GM18517 (cell line): Measurements from ENCODE around the gene MITF.

Source experiments
- ATAC-seq: cut with Tn5 transposase; IDR thresholded peaks from one replicate; pipeline ENCODE4 v1.9.1; 2021; ENCODE audit warnings: mild to moderate bottlenecking, moderate library complexity; ENCODE audit not compliant: unreplicated experiment

Gene MITF

DNA sequence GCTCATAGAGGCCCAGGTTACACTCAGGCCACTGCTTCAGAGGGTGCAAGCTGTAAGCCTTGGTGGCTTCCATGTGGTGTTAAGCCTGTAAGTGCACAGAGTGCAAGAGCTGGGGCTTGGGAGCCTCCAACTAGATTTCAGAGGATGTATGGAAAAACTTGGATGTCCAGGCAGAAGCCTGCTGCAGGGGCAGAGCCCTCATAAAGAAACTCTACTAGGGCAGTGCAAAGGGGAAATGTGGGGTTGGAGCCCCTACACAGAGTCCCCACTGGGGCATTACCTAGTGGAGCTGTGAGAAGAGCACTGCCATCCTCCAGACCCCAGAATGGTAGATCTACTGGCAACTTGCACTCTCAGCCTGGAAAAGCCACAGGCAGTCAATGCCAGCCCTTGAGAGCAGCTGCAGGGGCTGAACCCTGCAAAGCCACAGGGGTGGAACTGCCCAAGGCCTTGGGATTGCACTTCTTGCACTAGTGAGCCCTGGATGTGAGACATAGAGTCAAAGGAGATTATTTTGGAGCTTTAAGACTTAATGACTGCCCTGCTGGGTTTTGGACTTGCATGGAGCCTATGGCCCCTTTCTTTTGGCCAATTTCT lies 14.0 kb downstream of the MITF start:
- ATAC-seq: no peak

DNA sequence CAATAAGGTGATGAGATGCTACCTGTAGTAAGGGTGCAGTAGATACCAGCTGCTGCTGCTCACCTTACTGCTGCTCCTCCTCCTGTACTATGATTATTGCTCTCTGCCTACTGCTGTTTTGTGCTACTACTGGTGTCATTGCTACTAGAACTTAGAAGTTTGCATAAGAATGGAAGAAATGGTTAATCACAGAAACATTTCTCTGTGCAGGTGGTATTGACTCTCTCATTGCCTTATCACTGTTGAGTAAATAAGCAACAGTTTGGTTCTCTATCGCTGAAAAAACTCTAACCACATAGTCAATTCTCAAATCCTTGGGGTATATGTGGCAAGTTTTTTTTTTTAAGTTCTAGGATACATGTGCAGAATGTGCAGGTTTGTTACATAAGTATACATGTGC lies 16.5 kb downstream of the MITF start:
- ATAC-seq: no peak

DNA sequence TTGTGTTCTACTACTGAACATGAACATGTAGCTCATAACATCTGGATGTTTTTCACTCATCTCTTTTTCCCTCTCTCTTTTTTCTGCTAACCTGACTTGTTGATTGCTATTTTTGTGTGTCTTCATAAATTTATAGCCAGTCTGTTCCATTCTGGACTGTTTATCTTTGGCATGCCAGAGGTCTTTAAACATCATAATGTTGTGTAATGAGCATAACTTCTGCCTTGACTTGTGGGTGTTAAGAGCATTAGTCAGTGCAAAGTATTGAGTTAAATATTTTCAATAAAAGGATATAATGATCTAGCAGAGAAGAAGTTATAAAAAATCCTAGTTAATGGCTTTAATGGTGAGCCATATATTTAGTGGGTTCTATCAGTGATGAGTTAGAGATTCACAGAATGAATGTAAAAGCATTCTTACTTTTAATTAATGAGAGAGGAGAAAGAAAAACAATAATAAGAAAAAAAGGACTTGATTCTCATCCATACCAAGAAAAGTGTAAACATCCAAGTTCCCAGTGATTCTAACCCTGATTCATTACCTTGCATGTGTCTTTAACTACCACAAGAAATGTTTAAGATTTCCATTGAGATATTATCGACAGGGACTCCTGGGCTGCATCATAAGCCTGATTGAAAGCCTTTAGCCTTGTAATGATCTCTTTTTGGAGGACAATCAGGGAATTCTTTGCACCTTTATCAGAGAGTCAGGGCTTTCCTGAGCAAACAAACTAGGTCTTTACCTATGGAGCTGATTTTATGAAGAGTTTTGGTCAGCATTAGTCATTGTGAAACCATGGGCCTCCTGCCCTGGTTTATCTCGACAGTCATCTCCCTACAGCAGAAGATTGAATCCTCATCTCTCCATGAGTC lies 22.9 kb downstream of the MITF start:
- ATAC-seq: peak; percentile 63

DNA sequence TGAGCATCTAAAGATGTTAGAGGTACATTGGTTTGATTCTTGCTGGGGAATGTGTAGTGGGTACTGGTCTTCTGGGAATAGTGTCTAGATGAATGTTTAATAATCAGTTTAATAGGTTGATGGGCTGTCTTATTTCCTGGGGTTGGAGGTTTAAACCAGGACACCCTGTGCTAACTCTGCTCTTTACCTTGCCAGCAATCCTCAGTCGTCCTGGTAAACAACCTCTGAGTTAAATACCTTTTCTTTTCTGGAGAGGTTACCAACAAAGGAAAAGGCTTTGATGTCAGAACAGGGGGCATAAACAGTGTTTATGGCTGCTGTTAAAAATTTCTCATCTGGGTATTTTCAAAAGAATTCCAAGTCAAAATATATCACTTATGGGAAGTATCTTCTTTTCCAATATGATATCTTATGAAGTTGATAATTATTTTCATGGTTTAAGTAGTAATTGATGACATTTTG lies 23.5 kb downstream of the MITF start:
- ATAC-seq: peak; percentile 19

DNA sequence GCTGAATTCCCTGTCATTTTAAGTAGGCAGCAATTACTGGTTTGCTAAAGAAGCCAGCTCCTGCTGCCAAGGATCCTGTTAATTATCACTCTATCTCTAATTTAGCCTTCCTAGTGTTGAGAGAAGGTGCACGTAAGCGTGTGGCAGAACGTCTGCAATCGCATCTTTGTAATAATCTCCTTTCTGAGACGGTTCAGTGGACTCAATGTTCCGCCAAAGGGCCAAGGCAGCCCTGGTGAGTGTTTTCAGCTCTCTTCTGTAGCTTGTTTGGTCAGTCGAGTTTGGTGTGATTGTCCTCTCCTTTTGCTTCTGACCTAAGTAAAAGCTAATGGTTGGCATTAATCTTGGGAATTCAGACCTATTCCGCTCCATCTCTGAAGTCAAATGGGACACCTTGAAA lies 24.2 kb downstream of the MITF start:
- ATAC-seq: no peak

DNA sequence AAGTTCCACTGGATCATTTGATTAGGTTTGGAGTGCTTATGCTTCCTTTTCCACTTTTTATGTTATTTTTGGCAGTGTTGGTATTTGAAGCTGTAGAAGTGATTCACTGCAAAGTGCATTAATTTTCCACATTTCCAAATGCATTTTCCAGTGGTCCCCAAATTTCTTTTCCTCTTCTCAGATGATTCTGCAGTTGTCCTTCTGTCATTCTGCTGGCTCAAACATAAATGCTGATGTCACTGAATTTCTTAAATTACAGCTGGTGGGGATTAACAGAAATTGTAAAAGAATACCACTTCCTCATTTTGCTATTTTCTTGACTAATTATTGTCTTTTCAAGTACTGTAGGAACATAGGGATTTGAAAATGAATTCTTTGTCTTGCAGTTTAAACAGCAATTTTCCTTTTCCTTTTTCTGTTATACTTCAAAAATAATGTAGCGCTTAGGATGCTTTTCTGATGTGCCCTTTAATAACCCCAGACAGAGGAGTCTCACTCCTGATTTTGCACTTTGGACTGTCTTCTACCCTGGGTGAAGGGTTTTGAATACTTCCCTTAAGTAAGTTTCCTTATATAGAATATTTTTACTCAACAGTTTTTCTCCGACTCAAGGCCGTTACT lies 25.0 kb downstream of the MITF start:
- ATAC-seq: peak; percentile 71

DNA sequence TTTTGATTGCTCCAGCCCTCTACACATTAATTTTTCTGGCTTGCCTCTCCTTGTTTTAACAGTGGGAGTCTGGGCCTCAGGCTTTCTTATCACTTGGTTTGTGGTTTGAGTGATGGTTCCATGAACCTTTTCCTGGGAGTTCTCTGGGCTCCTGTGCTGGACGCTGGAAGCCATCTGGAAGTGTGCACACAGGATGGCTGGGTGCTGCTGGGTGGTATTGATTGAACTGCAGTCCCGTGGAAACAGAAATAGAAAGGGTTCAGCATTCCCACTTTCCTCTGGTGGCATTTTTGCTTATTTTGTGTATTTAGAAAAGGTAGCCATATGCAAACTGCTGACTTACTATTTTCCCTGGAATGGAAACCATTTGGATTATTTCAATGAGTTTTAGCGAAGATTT lies 25.6 kb downstream of the MITF start:
- ATAC-seq: no peak

DNA sequence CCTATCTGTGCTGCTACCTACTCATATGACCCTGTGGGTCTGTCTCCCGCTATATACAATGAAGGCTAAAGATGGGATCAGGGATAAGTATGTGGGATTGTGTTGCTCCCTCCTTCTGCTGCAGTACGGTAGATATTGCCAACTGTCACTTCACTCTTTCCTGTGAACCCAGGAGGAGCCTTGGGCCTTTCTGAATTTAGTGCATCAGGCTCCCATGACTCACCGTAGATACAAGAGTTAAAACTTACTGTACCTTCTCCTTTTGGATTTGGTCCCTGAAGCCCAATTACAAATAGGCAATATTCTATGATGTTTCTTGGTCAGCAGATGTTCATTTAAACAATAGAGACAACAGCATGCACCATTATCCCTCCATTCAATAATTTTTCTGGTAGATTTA lies 27.4 kb downstream of the MITF start:
- ATAC-seq: no peak

DNA sequence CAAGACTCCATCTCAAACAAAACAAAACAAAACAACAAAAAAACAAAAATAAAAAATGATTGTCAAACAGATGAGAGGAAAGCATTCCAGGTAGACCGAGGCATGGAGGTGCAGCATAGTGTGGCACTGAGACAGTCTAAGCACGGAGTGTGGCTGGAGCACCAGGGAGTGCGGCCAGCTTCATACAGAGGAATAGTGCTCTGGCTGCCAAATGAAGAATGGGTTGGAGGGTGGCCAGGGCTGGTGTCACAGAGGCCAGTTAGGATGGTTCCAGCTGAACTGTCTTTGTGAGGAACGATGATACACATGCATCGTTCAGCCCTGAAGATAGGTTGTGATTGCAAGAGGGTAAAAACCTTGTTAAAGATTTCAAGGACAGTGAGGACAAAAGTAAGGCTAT lies 28.3 kb downstream of the MITF start:
- no peak for ATAC-seq

DNA sequence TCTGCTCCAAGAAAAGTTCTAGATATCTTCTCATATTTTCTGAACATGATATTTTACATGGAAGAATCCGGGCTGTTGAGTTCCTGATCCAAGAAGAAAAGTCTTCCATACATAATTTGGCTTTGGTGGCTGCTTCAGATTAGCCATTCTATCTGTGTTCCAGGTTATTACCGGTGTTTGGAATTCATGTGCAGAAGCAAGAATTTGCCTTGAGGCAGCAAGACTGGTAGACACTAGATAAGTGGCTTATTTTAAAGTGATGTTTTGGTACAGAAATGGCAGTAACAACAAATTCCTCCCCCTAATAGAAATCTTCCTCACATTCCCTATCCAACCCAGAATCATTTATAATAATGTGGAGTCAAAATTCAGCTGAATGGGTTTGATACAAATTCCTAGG lies 29.2 kb downstream of the MITF start:
- no peak for ATAC-seq

DNA sequence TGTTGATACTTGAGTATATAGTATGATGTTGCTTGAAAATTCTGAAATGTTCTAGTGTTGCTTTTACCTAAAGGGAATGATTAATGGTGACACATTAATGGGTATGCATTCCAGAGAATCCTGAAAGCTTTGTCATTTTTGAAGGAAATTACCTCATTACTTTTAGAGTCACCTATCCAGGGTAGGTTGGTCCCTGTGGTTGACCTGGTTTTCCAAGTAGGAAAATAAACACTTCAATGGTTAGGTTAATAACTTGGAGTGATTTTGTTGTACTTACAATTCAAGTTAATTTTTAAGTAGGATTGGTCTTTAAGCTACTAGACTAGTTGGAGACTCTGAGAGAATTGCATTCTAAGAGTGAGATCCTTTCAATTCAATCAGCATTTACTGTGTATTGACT lies 31.0 kb downstream of the MITF start:
- ATAC-seq: no peak

DNA sequence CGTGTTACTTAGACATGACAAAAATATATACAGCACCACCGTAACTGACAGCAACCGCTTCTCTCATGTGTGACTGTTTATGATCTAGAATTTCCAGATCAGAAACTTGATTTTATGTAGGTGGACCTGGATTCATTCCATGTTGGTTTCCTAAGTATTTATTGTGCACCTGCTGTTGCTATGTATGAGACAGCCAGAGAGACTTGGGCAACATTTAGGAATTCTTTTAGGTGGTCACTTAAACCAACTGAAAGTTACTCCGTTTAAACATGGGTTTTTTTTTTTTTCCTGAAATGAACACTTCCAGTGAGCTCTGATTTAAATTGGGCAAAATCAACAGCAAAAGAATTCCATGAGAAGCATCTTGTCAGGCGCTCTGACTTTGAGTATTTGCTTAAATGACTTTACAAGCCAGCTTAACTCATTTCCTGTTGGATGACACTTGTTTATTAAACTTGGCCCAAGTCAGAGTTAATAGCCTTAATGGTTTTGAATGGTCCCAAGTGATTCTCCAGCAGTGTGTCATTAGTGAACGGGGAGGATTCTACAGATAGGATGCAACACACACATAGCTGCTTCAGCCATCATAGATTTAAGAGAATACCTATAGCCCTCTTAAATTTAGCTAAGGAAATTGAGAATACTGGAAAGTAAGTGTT lies 31.8 kb downstream of the MITF start:
- no peak for ATAC-seq

DNA sequence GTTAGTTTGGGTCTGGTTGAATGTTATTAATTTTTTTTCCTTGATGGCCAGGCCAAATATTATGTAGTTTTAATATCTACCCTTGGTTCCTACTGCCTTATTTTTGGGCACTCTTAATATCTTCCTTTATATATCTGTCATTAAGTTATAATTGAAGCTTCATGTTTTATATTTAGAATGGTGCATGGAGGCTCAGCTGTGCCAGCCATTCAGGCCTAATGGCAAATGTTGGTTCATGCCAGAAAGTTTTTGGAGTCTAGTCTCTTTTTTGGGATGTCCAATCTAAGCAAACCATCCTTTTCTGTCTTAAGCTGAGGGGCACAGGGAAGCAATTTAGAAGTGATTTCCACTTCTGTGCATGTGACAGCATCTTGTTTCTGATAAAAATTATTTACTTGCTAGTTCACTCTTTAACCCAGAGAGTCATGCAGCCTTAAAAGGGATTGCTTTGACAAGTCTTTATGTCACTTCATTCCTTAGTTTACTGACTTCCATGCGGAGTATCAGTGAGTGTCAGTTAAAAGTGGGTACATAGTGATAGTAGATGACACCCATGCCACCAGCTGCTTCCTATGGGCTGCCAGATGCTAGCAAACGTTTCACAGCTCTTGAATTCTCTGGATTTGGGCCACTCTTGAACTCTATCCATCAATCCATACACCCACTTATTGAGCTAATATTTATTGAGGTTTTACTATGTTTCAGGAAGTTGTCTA lies 33.0 kb downstream of the MITF start:
- ATAC-seq: no peak

DNA sequence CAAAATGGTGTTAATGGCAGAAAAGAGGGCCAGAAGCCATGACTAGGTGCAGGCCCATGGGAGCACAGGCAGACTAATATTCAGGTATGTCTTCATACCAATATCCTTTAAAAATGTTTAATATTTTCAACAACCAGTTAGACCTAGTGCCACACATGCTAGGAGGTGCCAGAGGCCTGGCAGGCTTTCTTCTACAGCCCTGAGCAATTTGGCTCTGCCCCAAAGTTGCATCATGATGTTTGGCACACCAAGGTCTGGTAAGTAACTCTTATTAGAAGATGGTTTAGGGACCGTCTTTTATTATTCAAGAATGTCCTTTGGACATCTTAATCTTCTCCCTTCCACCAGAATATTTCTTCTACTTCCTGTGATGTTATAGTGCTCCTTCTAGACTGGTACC lies 34.8 kb downstream of the MITF start:
- no peak for ATAC-seq

DNA sequence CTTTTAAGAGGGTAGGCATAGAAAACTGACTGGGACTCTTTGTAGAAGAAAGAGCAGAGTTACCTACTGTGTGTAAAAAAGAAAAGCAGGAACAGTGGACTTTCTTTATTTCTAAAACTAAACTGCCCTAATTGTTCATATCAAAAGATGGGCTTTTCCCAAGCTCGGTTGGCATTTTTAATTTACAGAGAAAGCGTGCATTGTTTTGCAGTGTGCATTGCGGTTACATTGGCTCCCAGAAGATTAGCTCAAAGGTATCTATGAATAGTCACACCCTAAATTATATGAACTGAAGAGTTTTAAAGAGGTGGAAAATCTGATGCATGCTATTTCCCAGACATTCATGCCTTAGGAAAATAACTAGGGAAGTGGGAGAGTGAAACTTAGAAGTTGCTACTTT lies 36.5 kb downstream of the MITF start:
- ATAC-seq: no peak

DNA sequence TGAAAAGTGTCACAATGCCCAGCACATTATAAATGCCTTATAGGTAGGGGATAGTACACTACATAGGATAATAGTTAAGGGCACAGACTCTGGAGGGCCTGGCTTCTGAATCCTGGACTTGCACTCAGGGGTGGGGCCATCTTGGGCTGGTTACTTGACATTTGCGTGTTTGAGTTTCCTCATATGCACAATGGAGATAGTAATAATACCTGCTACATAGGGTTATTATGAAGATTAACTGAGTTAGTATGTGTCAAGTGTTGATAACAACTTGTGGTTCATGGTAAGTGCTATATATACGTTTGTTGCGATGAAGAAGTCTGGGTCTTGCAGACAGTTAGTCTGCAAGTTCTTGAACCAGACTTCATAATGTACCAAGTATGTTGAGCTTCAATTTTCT lies 37.0 kb downstream of the MITF start:
- no peak for ATAC-seq

DNA sequence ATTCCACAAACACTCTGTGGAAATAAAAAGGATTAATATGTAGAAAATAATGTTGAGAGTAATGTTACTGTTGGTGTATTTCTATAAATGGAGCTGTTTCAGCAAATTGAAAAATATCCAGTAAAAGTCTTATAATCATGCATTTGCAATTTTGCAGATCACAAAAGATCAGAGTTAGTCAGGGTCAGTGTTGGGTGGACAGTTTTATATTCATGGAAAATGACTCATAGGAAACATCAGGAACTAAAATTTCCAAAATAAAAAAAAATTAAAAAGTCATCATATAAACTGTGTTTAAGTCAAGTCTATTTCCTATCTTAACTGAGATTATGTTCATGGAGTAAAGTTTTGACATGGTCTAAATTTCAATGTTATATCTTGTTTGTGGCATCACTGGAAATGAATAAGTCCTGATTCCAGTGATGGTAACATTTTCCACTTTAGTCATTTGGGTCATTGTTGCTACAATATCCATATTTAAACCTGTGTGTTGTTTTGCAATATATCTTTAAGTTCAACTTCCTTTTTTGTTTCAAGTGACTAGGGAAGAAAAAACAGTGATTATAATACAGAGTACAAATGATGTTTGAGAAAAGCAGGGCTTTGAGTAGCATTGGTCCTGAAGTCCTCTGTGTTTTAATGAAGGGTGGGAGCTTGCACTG lies 37.8 kb downstream of the MITF start:
- no peak for ATAC-seq

DNA sequence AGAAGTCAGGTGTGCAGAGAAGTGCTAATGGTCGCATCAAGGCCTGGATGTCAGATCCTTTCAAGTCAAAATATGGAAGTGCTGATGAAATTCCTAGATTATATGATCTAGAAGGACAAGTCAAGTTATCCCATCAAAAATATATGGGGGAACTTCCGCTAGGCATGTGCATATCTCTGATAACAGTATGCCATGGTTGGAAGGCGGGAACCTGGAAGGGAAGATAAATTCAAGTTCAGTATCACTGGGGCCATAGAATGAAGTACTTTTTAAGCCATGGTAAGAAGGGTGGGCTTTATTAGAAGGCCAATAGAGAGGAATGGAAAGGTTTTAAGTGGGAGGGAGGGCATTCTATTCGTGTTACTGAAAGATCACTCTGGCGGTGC lies 38.3 kb downstream of the MITF start:
- ATAC-seq: no peak

DNA sequence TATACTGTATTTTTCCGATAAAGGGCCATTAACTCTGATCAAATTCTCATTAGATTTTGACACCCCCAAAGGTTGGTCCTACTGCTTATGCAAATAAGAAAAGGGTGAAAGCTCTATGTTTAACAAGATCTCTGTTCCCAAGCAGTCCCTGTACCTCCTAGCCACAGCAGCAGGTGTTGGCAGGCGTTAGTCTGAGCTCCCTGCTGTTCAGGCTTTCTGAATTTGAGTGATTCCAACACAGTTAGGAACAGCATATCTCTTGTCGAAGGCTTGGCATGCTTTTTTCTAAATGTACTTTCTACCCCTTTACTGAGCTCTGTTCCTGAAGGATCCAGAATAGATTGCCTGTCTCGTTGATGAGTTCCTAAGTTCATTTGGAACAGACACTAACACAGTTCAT lies 42.3 kb downstream of the MITF start:
- ATAC-seq: no peak

DNA sequence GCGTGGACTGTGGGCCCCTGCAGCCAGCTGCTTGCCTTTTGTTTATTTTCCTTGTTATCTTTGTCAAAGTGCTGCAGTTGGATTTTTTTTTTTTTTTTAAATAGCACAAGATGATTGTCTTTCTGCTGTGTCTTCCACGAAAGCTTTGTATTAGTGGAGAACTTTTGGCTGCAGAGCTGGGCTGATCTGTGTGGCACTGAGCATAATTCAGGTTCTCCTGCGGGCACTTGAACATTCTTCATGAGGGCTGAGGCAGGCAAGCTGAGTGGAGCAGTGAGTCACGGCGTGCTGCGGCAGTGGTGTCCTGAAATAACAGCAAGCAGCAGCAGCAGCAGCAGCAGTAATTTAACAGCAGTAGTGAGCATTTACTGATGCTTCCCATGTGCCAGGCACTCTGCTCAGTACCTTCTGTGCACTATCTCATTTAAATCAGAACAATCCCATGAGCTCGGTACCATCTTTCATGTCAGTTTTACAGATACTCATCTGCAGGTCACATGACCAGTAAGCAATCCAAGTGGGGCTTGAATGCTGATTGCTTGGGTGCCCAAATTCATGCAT lies 45.8 kb downstream of the MITF start:
- ATAC-seq: no peak
